GM23248 (cell line): ENCODE measurements around the gene HNRNPLL.

Source experiments
- EZH2 ChIP-seq: fragments of 200-600 bp; sonication (generic); IDR thresholded peaks from 2 replicates; pipeline ENCODE4 v1.6.1; 2018; ENCODE audit warnings: antibody characterized with exemption, mild to moderate bottlenecking; ENCODE audit not compliant: insufficient read depth, poor library complexity, severe bottlenecking
- EZH2phosphoT487 ChIP-seq: fragments of 200-600 bp; sonication (generic); IDR thresholded peaks from 2 replicates; pipeline ENCODE4 v1.6.1; 2018; ENCODE audit warnings: antibody characterized with exemption, moderate library complexity, mild to moderate bottlenecking, low read depth; ENCODE audit not compliant: insufficient read depth

GRCh38 chr2:38649176-38649728 is 46.5 kb upstream of the HNRNPLL start:
- TF ChIP-seq EZH2phosphoT487 (no peak), EZH2 (no peak)
